Panc1 (cell line): Measurements from ENCODE around the gene APBB1IP. TPM values are rescaled to one million over a fixed set of nuclear protein-coding genes. Genes with fewer than 3 reads are reported as not detected.

ENCODE experiments used
- ATAC-seq: fragments of 200-7000 bp; cut with Tn5 transposase; 2 replicates; pipeline ENCODE4 v1.9.1; 2020; ENCODE audit warnings: mild to moderate bottlenecking, moderate library complexity
- BruUV-seq: library from RNA; stranded (reverse); fragments of 400-500 nt; replicated peaks from 2 replicates; lab custom pipeline; 2021; lab: Mats Ljungman, UMichigan
- CTCF ChIA-PET: fragments of 300-600 bp; sonication (Branson Sonifier 250); formaldehyde crosslinking; loops from one replicate; lab custom pipeline; 2022; ENCODE audit warnings: antibody characterized with exemption; lab: Charles Lee
- POLR2A ChIA-PET: fragments of 300-600 bp; sonication (Branson Sonifier 250); formaldehyde crosslinking; loops from one replicate; lab custom pipeline; 2022; ENCODE audit warnings: antibody characterized with exemption; lab: Charles Lee
- DNase-seq: peaks from one replicate; pipeline ENCODE4 v3.0.0-alpha.2; 2010; ENCODE audit warnings: low read depth, low spot score
- H3K27ac ChIP-seq: 2 replicates; pipeline ENCODE4 v1.5.1; 2011; ENCODE audit warnings: mild to moderate bottlenecking, low read length, inconsistent platforms
- H3K27me3 ChIP-seq: fragments of 200-500 bp; sonication (Bioruptor generic); 2 replicates; pipeline ENCODE4 v1.6.0; 2014; ENCODE audit warnings: low read length, inconsistent platforms; ENCODE audit not compliant: control insufficient read depth, insufficient read depth
- H3K36me3 ChIP-seq: fragments of 200-500 bp; sonication (Bioruptor generic); 2 replicates; pipeline ENCODE4 v1.5.1; 2014; ENCODE audit warnings: inconsistent platforms, mild to moderate bottlenecking, low read length, moderate library complexity; ENCODE audit not compliant: control insufficient read depth, insufficient read depth
- H3K4me1 ChIP-seq: 2 replicates; pipeline ENCODE4 v1.5.1; 2011; ENCODE audit warnings: inconsistent platforms, mild to moderate bottlenecking, low read length, moderate library complexity; ENCODE audit not compliant: control insufficient read depth, insufficient read depth
- H3K4me3 ChIP-seq, 2 experiments: 2 replicates each; pipeline ENCODE4 v1.5.1; 2011 to 2012; ENCODE audit warnings: low read depth in 2 of 2, low read length in 2 of 2, mild to moderate bottlenecking in 2 of 2, inconsistent platforms in 1 of 2, moderate library complexity in 1 of 2
- H3K9me3 ChIP-seq: fragments of 200-500 bp; sonication (Bioruptor generic); 2 replicates; pipeline ENCODE4 v1.5.1; 2014; ENCODE audit warnings: low read depth, mild to moderate bottlenecking, inconsistent platforms, low read length, moderate library complexity; ENCODE audit not compliant: control insufficient read depth, insufficient read depth
- POLR2AphosphoS5 ChIP-seq: IDR thresholded peaks from 2 replicates; pipeline ENCODE4 v1.6.1; 2012; ENCODE audit warnings: mild to moderate bottlenecking, low read depth, low read length, moderate library complexity
- REST ChIP-seq, 2 experiments: IDR thresholded peaks; 2 replicates each; pipeline ENCODE4 v1.6.1; 2011 to 2012; ENCODE audit warnings: low read depth in 2 of 2, control low read depth in 1 of 2, low read length in 1 of 2, mild to moderate bottlenecking in 1 of 2, moderate library complexity in 1 of 2; ENCODE audit not compliant: insufficient read depth in 1 of 2
- SIN3A ChIP-seq: IDR thresholded peaks from 2 replicates; pipeline ENCODE4 v1.6.1; 2012; ENCODE audit warnings: low read depth, mild to moderate bottlenecking, low read length, moderate library complexity, borderline replicate concordance; ENCODE audit not compliant: insufficient read depth
- TCF7L2 ChIP-seq: IDR thresholded peaks from 2 replicates; pipeline ENCODE4 v1.6.1; 2011; ENCODE audit warnings: mild to moderate bottlenecking, low read depth, low read length, inconsistent platforms
- in situ Hi-C: cut with HindIII; loops from 2 replicates; pipeline ENCODE4 v1.10.0; 2016; ENCODE audit warnings: low sequenced_read_pairs, low pct_unique_long_range_greater_than_20kb
- intact Hi-C: fragments of 100-400 bp; cut with micrococcal nuclease; formaldehyde crosslinking; loops from one replicate; pipeline ENCODE4 v1.10.0; 2022; ENCODE audit not compliant: unreplicated experiment
- total RNA-seq: library from RNA; stranded (reverse); gene quantifications from one replicate; pipeline ENCODE4 v1.2.1, GENCODE V29; 2021; ENCODE audit not compliant: unreplicated experiment
- TF ChIP-seq, protein P1 (sequence below): fragments of 450-650 bp; IDR thresholded peaks from 2 replicates; pipeline ENCODE4 v1.5.1; 2017; ENCODE audit warnings: mild to moderate bottlenecking

Gene APBB1IP
- total RNA-seq, 1 experiment from 2014 or later: 0.21 TPM

DNA sequence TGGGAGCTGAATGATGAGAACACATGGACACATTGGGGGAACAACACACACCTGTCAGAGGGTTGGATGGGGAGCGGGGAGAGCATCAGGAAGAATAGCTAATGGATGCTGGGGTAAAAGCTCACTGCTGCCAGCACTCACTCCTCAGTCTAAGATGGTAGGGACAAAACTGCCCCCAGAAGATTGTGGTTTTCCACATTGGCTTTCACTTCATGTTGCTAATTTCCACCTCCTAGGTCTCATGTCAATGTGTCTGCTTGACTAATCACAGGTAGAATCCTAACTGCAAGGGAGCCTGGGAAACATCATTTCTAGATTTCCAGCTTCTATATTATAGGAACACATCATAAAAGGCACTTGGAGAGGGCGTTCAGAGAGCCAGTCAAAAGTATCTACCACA lies 22.6 kb downstream of the APBB1IP start:
- Histone ChIP-seq H3K4me3 (no peak overlapping the region), H3K27me3 (no peaks in the 10 kb centered on the region), H3K27ac (no peak overlapping the region), H3K36me3 (no peaks in the 10 kb centered on the region), H3K4me1 (no peaks in the 10 kb centered on the region), H3K9me3 (no peaks in the 10 kb centered on the region)
- no TSS peak for BruUV-seq
- CTCF ChIA-PET: no interaction called here
- POLR2A ChIA-PET: no interaction called here
- DNase-seq (no peak), ATAC-seq (no peak)
- TF ChIP-seq POLR2AphosphoS5 (no peak), TCF7L2 (no peak), SIN3A (no peak), REST (IDR thresholded peaks at IDR 0.05; ENCODE audit: insufficient read depth in 1 of 2, low read depth in 2 of 2, low read length in 1 of 2) (no peak)
- TF ChIP-seq, protein P1, sequence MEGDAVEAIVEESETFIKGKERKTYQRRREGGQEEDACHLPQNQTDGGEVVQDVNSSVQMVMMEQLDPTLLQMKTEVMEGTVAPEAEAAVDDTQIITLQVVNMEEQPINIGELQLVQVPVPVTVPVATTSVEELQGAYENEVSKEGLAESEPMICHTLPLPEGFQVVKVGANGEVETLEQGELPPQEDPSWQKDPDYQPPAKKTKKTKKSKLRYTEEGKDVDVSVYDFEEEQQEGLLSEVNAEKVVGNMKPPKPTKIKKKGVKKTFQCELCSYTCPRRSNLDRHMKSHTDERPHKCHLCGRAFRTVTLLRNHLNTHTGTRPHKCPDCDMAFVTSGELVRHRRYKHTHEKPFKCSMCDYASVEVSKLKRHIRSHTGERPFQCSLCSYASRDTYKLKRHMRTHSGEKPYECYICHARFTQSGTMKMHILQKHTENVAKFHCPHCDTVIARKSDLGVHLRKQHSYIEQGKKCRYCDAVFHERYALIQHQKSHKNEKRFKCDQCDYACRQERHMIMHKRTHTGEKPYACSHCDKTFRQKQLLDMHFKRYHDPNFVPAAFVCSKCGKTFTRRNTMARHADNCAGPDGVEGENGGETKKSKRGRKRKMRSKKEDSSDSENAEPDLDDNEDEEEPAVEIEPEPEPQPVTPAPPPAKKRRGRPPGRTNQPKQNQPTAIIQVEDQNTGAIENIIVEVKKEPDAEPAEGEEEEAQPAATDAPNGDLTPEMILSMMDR: no peak
- in situ Hi-C loops: no loop called here
- intact Hi-C loops: no loop called here

DNA sequence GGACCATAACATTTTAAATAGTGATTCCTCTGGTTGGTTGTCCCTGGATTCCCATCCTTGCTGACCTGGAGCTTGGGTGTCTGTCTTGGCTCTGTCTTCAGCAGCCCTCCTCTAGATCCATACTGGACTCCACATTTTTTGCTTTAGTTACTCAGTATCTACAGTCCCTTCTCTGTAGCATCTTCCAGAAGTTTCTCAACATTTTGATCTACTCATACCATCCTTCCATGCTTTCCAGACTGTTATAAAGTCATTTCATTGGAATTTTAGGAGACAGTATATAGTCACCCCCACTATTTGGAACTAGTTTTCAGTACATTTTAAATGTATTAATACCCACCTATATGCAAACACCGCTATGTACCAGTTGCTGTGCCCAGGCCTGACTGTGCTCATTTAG lies 25.8 kb downstream of the APBB1IP start:
- no peak overlapping the region for H3K27ac ChIP-seq
- BruUV-seq: no TSS peak
- H3K9me3 ChIP-seq: no peaks in the 10 kb centered on the region
- in situ Hi-C loops (no loop called here), intact Hi-C loops (no loop called here)
- H3K4me3 ChIP-seq: no peak overlapping the region
- no peaks in the 10 kb centered on the region for H3K4me1 ChIP-seq
- no peaks in the 10 kb centered on the region for H3K36me3 ChIP-seq
- H3K27me3 ChIP-seq: no peaks in the 10 kb centered on the region
- POLR2A ChIA-PET: no interaction called here
- CTCF ChIA-PET: no interaction called here
- ATAC-seq (no peak), DNase-seq (no peak)
- no peak for TF ChIP-seq REST (IDR thresholded peaks at IDR 0.05; ENCODE audit: insufficient read depth in 1 of 2, low read depth in 2 of 2, low read length in 1 of 2)
- TF ChIP-seq SIN3A: no peak
- TF ChIP-seq POLR2AphosphoS5: no peak
- TF ChIP-seq, protein P1: no peak
- no peak for TF ChIP-seq TCF7L2
